Thyroid gland (tissue), 4 donors: ENCODE results near the gene TNIK. TPM values are rescaled to one million over a fixed set of nuclear protein-coding genes. Genes with fewer than 3 reads are reported as not detected.

Experiments used
- DNase-seq, 2 donors: peaks; one replicate each; pipeline ENCODE4 v3.0.0-alpha.2; 2019
- H3K27ac ChIP-seq, 3 donors: fragments of 200-600 bp; sonication (generic); 1 replicate in 2 of 3; 2 replicates in 1 of 3; pipeline ENCODE4 v1.5.1; 2016 to 2019; ENCODE audit warnings: mild to moderate bottlenecking in 1 of 3, moderate library complexity in 1 of 3
- H3K27me3 ChIP-seq: fragments of 200-600 bp; sonication (generic); one replicate; pipeline ENCODE4 v1.5.1; 2019
- H3K36me3 ChIP-seq, 2 donors: fragments of 200-600 bp; sonication (generic); one replicate each; pipeline ENCODE4 v1.5.1; 2016 to 2019
- H3K4me1 ChIP-seq, 2 donors: fragments of 200-600 bp; sonication (generic); one replicate each; pipeline ENCODE4 v1.5.1; 2017 to 2019
- H3K4me3 ChIP-seq, 3 donors: fragments of 200-600 bp; sonication (generic); replicated peaks in 1 of 3; 1 replicate in 2 of 3; 2 replicates in 1 of 3; pipeline ENCODE4 v1.5.1; 2016; ENCODE audit warnings: mild to moderate bottlenecking in 1 of 3
- H3K9me3 ChIP-seq: fragments of 200-600 bp; sonication (generic); one replicate; pipeline ENCODE4 v1.5.1; 2017
- CTCF ChIP-seq, 6 experiments: fragments of 200-600 bp in 3 of 6; fragments of 450-650 bp in 3 of 6; sonication (generic) in 3 of 6; IDR thresholded peaks; one replicate each; pipeline ENCODE4 v1.5.1; 2016 to 2019; ENCODE audit warnings: antibody characterized with exemption in 6 of 6, mild to moderate bottlenecking in 2 of 6, inconsistent platforms in 1 of 6, moderate library complexity in 1 of 6
- POLR2A ChIP-seq, 2 donors: fragments of 450-650 bp; IDR thresholded peaks; one replicate each; pipeline ENCODE4 v1.6.1; 2017; ENCODE audit warnings: antibody characterized with exemption in 2 of 2, mild to moderate bottlenecking in 2 of 2, moderate library complexity in 1 of 2
- WGBS, 2 donors: methylation state at CpG; one replicate each; pipeline ENCODE4 v1.1.5; 2017; 5-methylcytosine and 5-hydroxymethylcytosine counted together
- intact Hi-C: fragments of 100-400 bp; cut with DNase I; formaldehyde crosslinking; loops from one replicate; pipeline ENCODE4 v1.15.1; 2023
- total RNA-seq, 4 donors: library from RNA; depleted of rRNA; stranded (reverse); fragments of >200 nt; gene quantifications; one replicate each; pipeline ENCODE4 v1.2.3, GENCODE V29; 2016

Gene TNIK
- total RNA-seq, 4 donors from 2014 or later: 29.7 to 84.1 (median 48.9) TPM

- no peak for DNase-seq
- peaks cover 0 to 4% of the 10 kb centered on the region in 2 donors for H3K4me1 ChIP-seq
- no peak overlapping the region for H3K4me3 ChIP-seq
- H3K27me3 ChIP-seq: no peaks in the 10 kb centered on the region
- 80 to 88% methylated on average over 2 of the region's 2 CpGs for WGBS, 2 donors
- intact Hi-C loops: no loop called here
- no peaks in the 10 kb centered on the region for H3K36me3 ChIP-seq
- H3K9me3 ChIP-seq: no peaks in the 10 kb centered on the region
- no peak overlapping the region for H3K27ac ChIP-seq
- no peak for TF ChIP-seq CTCF (IDR thresholded peaks at IDR 0.05)
- TF ChIP-seq POLR2A (IDR thresholded peaks at IDR 0.05): no peak
Measured at GRCh38 chr3:171317171-171317570, 143.0 kb downstream of the TNIK start.

GRCh38 chr3:171315919-171316318, 144.3 kb downstream of the TNIK start:
- no peak overlapping the region for H3K4me3 ChIP-seq
- no peaks in the 10 kb centered on the region for H3K27me3 ChIP-seq
- no peaks in the 10 kb centered on the region for H3K9me3 ChIP-seq
- intact Hi-C loops: no loop called here
- DNase-seq: no peak
- no peaks in the 10 kb centered on the region for H3K36me3 ChIP-seq
- 94 to 95% methylated on average over 4 of the region's 4 CpGs for WGBS, 2 donors
- TF ChIP-seq POLR2A (IDR thresholded peaks at IDR 0.05) (no peak), CTCF (IDR thresholded peaks at IDR 0.05) (no peak)
- H3K4me1 ChIP-seq: peaks cover 0 to 3% of the 10 kb centered on the region in 2 donors
- no peak overlapping the region for H3K27ac ChIP-seq

GRCh38 chr3:171315101-171315500, 145.1 kb downstream of the TNIK start:
- no peak for DNase-seq
- Histone ChIP-seq H3K27me3 (no peaks in the 10 kb centered on the region), H3K4me3 (no peak overlapping the region), H3K27ac (no peak overlapping the region), H3K4me1 (no peaks in the 10 kb centered on the region), H3K36me3 (no peaks in the 10 kb centered on the region), H3K9me3 (no peaks in the 10 kb centered on the region)
- TF ChIP-seq CTCF (IDR thresholded peaks at IDR 0.05): no peak
- no peak for TF ChIP-seq POLR2A (IDR thresholded peaks at IDR 0.05)
- intact Hi-C loops: no loop called here
- WGBS, 2 donors: 93% methylated on average over 2 of the region's 2 CpGs

- H3K36me3 ChIP-seq: no peaks in the 10 kb centered on the region
- intact Hi-C loops: no loop called here
- no peak overlapping the region for H3K27ac ChIP-seq
- H3K4me3 ChIP-seq: no peak overlapping the region
- H3K27me3 ChIP-seq: no peaks in the 10 kb centered on the region
- H3K9me3 ChIP-seq: no peaks in the 10 kb centered on the region
- H3K4me1 ChIP-seq: no peaks in the 10 kb centered on the region
- DNase-seq: no peak
- WGBS, 2 donors: 93 to 98% methylated on average over 3 of the region's 3 CpGs
- TF ChIP-seq CTCF (IDR thresholded peaks at IDR 0.05): no peak
Measured at GRCh38 chr3:171314341-171314740, 145.9 kb downstream of the TNIK start.

- WGBS, 2 donors: 94 to 95% methylated on average over 7 of the region's 7 CpGs
- TF ChIP-seq CTCF (IDR thresholded peaks at IDR 0.05) (no peak), POLR2A (IDR thresholded peaks at IDR 0.05) (no peak)
- no peaks in the 10 kb centered on the region for H3K27me3 ChIP-seq
- no peak for DNase-seq
- no peak overlapping the region for H3K4me3 ChIP-seq
- H3K9me3 ChIP-seq: no peaks in the 10 kb centered on the region
- no peak overlapping the region for H3K27ac ChIP-seq
- intact Hi-C loops: no loop called here
- no peaks in the 10 kb centered on the region for H3K4me1 ChIP-seq
- no peaks in the 10 kb centered on the region for H3K36me3 ChIP-seq
Measured at GRCh38 chr3:171313702-171314101, 146.5 kb downstream of the TNIK start.
